Neuronal stem cell (in vitro differentiated cells): Measurements from ENCODE around the gene ZNF280C.

Source experiments
- DNase-seq: peaks from one replicate; pipeline ENCODE4 v3.0.0-alpha.2; 2013; ENCODE audit warnings: low spot score
- H2AFZ ChIP-seq: one replicate; pipeline ENCODE4 v1.6.1; 2013; ENCODE audit warnings: mild to moderate bottlenecking, low read length, inconsistent platforms
- H2AK5ac ChIP-seq: 2 replicates; pipeline ENCODE4 v1.6.1; 2013; ENCODE audit warnings: low read depth, mild to moderate bottlenecking, inconsistent platforms, low read length, moderate library complexity, mixed read lengths
- H2BK120ac ChIP-seq: 2 replicates; pipeline ENCODE4 v1.6.1; 2013; ENCODE audit warnings: low read depth, mild to moderate bottlenecking, inconsistent platforms, low read length, moderate library complexity, mixed read lengths
- H2BK12ac ChIP-seq: one replicate; pipeline ENCODE4 v1.6.1; 2013; ENCODE audit warnings: low read length, inconsistent platforms
- H2BK15ac ChIP-seq: 2 replicates; pipeline ENCODE4 v1.6.1; 2013; ENCODE audit warnings: mild to moderate bottlenecking, low read length, inconsistent platforms, mixed read lengths
- H2BK5ac ChIP-seq: one replicate; pipeline ENCODE4 v1.6.1; 2013; ENCODE audit warnings: inconsistent platforms, mild to moderate bottlenecking, low read length, moderate library complexity
- H3K14ac ChIP-seq: one replicate; pipeline ENCODE4 v1.6.1; 2013; ENCODE audit warnings: low read length, inconsistent platforms
- H3K18ac ChIP-seq: 2 replicates; pipeline ENCODE4 v1.6.1; 2013; ENCODE audit warnings: low read length, inconsistent platforms
- H3K23ac ChIP-seq: 2 replicates; pipeline ENCODE4 v1.6.1; 2013; ENCODE audit warnings: low read depth, mild to moderate bottlenecking, mixed read lengths, low read length, inconsistent platforms; ENCODE audit not compliant: poor library complexity
- H3K27ac ChIP-seq: replicated peaks from 3 replicates; pipeline ENCODE4 v1.5.1; 2013; ENCODE audit warnings: low read length, inconsistent platforms
- H3K27me3 ChIP-seq, 3 experiments: 2 replicates each; pipeline ENCODE4 v1.6.1; 2013; ENCODE audit warnings: low read length in 3 of 3, mild to moderate bottlenecking in 2 of 3, inconsistent platforms in 1 of 3, low read depth in 1 of 3, mixed read lengths in 1 of 3, moderate library complexity in 1 of 3; ENCODE audit not compliant: control insufficient read depth in 3 of 3, insufficient read depth in 3 of 3
- H3K36me3 ChIP-seq, 2 donors: replicated peaks in 1 of 2; 2 replicates each; pipeline ENCODE4 v1.6.1; 2013; ENCODE audit warnings: low read length in 2 of 2; ENCODE audit not compliant: control insufficient read depth in 2 of 2, insufficient read depth in 2 of 2
- H3K4ac ChIP-seq: 2 replicates; pipeline ENCODE4 v1.6.1; 2013; ENCODE audit warnings: inconsistent platforms, mild to moderate bottlenecking, low read length, moderate library complexity
- H3K4me1 ChIP-seq, 2 donors: 1 replicate in 1 of 2; 2 replicates in 1 of 2; pipeline ENCODE4 v1.6.1; 2013; ENCODE audit warnings: low read length in 2 of 2, low read depth in 1 of 2; ENCODE audit not compliant: control insufficient read depth in 2 of 2, insufficient read depth in 1 of 2
- H3K4me2 ChIP-seq: one replicate; pipeline ENCODE4 v1.6.1; 2013; ENCODE audit warnings: mild to moderate bottlenecking, low read length, inconsistent platforms; ENCODE audit not compliant: insufficient read depth, poor library complexity, severe bottlenecking
- H3K4me3 ChIP-seq, 2 donors: 2 replicates each; pipeline ENCODE4 v1.5.1; 2013; ENCODE audit warnings: low read length in 2 of 2, mild to moderate bottlenecking in 2 of 2, inconsistent platforms in 1 of 2, moderate library complexity in 1 of 2
- H3K79me1 ChIP-seq: one replicate; pipeline ENCODE4 v1.6.1; 2013; ENCODE audit warnings: low read depth, mild to moderate bottlenecking, inconsistent platforms, low read length, moderate library complexity
- H3K9ac ChIP-seq: one replicate; pipeline ENCODE4 v1.6.1; 2013; ENCODE audit warnings: mild to moderate bottlenecking, low read depth, low read length, inconsistent platforms; ENCODE audit not compliant: poor library complexity
- H3K9me3 ChIP-seq, 2 donors: replicated peaks in 1 of 2; 2 replicates each; pipeline versions ENCODE3 to v1.6.1; 2013; ENCODE audit warnings: low read length in 2 of 2, mild to moderate bottlenecking in 2 of 2, inconsistent platforms in 1 of 2, low read depth in 1 of 2, mixed read lengths in 1 of 2, moderate library complexity in 1 of 2; ENCODE audit not compliant: control insufficient read depth in 2 of 2, insufficient read depth in 1 of 2
- H4K8ac ChIP-seq: one replicate; pipeline ENCODE4 v1.6.1; 2013; ENCODE audit warnings: low read depth, mild to moderate bottlenecking, inconsistent platforms, low read length, moderate library complexity
- H4K91ac ChIP-seq: one replicate; pipeline ENCODE4 v1.6.1; 2013; ENCODE audit warnings: low read length, low read depth, mild to moderate bottlenecking, inconsistent platforms; ENCODE audit not compliant: poor library complexity
- WGBS, 2 donors: extraction: QIAGEN DNeasy Blood & Tissue Kit; methylation state at CpG; one replicate each; pipeline ENCODE4 v1.1.7; 2013; ENCODE audit warnings: missing lambda C conversion rate in 2 of 2, mixed read lengths in 1 of 2; ENCODE audit not compliant: insufficient read length in 2 of 2, insufficient replicate concordance in 1 of 2; ENCODE audit errors: extremely low coverage in 2 of 2; 5-methylcytosine and 5-hydroxymethylcytosine counted together

ZNF280C gene

DNA sequence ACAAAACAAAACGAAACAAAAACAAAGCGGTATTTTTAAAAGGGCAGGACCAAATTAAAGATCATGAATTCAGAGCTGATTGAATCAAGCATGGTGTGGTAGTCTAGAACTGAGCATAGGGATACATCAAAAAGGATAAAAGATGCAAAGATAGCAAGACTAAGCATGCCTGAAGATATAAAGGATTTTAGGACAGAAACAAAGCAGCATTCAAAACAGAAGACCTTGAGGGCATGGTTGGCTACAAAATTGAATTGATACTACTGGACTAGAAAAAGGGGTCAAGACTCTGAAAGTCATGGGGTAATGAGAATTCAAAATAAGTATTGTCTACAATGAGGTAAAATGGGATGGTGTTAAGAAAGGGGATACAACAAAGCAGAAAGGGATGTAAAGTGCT lies 55.3 kb downstream of the ZNF280C start:
- H2BK15ac ChIP-seq, result no peak overlapping the region
- H2BK120ac ChIP-seq, result no peak overlapping the region
- no peak overlapping the region for H3K27ac ChIP-seq
- no peaks in the 10 kb centered on the region for H3K9me3 ChIP-seq
- no peak overlapping the region for H2BK5ac ChIP-seq
- no CpG with 5 or more reads among the region's 2 CpGs for WGBS, 2 donors
- H3K18ac ChIP-seq, result no peak overlapping the region
- H3K4me3 ChIP-seq, result no peak overlapping the region
- H3K4me2 ChIP-seq, result no peak overlapping the region
- no peak overlapping the region for H4K8ac ChIP-seq
- H3K4me1 ChIP-seq, result no peaks in the 10 kb centered on the region
- H3K14ac ChIP-seq, result no peak overlapping the region
- no peak overlapping the region for H2AK5ac ChIP-seq
- peaks cover 9 to 90% of the 10 kb centered on the region in 2 donors for H3K36me3 ChIP-seq
- no peak overlapping the region for H2AFZ ChIP-seq
- no peaks in the 10 kb centered on the region for H3K27me3 ChIP-seq
- no peak overlapping the region for H3K9ac ChIP-seq
- H3K79me1 ChIP-seq, result peaks cover 2% of the 10 kb centered on the region
- H3K4ac ChIP-seq, result no peak overlapping the region
- no peak overlapping the region for H3K23ac ChIP-seq
- no peak for DNase-seq
- no peak overlapping the region for H2BK12ac ChIP-seq
- H4K91ac ChIP-seq, result no peak overlapping the region

DNA sequence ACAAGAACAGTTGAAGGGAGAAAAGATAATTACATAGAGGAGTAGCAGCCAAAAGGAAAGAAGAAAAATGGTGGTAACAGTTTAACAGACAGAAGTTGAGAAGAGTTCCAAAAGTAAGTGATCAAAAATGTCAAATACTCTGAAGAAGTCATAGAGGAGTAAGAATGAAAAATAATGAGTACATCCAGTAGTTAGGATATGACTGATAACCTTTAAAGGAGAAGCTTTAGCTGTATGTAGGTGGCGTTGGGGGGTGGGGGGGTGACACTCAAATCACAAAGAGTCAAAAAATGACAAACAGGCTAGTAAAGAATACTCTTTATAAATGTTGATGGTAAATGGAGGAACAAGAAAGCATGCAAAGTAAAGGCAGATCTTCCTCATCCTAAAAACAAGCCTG lies 56.3 kb downstream of the ZNF280C start:
- Histone ChIP-seq H2BK12ac (no peak overlapping the region), H2AFZ (no peak overlapping the region), H3K4me2 (no peak overlapping the region), H2BK120ac (no peak overlapping the region), H2BK15ac (no peak overlapping the region), H3K18ac (no peak overlapping the region), H3K79me1 (no peaks in the 10 kb centered on the region), H3K27ac (no peak overlapping the region), H2AK5ac (no peak overlapping the region), H3K36me3 (peaks cover 9 to 84% of the 10 kb centered on the region in 2 donors), H3K9me3 (no peaks in the 10 kb centered on the region), H3K4me1 (no peaks in the 10 kb centered on the region), H2BK5ac (no peak overlapping the region), H3K27me3 (no peaks in the 10 kb centered on the region), H4K8ac (no peak overlapping the region), H4K91ac (no peak overlapping the region), H3K23ac (no peak overlapping the region), H3K14ac (no peak overlapping the region), H3K4ac (no peak overlapping the region), H3K4me3 (no peak overlapping the region), H3K9ac (no peak overlapping the region)
- no peak for DNase-seq
- no CpG with 5 or more reads among the region's 1 CpG for WGBS, 2 donors

DNA sequence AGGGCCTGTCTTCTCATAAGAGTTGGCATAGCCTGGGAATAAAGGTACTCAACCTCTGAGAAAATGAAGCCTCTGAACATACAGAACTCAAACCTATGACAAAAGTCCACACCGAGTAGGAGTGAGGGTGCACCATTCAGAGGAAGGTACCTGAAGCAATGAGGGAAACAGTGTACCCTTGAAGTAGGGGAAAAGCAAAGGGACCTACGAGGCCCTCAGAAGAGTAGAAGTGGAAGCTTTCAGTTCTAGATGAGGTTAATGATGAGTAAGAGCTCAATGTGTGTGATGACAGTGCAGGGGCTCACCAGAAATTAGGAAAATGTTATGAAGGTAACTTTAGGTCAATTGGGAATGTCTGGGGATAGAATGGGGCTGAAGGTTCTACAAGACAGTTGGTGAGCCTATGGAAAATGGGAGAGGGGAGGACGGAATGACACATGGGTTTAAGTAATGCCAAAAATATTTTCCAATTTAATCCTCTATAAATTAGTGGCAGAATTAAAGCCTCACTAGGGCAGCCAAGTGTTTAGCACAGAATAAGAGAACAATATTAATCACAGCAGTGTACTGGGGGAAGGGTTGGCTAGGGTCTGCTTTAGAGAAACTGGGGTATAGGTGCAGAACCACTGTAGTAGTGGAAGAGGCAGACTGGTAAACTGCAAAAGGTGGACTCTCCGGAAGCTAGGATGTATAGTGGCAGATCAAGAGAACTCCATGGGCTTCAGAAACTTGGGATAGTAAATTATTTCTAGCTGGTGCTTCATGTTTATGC lies 57.1 kb downstream of the ZNF280C start:
- Histone ChIP-seq H3K18ac (no peak overlapping the region), H3K27me3 (no peaks in the 10 kb centered on the region), H3K4ac (no peak overlapping the region), H2AK5ac (no peak overlapping the region), H3K4me3 (no peak overlapping the region), H2BK15ac (no peak overlapping the region), H3K27ac (no peak overlapping the region), H4K8ac (no peak overlapping the region), H2BK120ac (no peak overlapping the region), H3K14ac (no peak overlapping the region), H3K79me1 (no peaks in the 10 kb centered on the region), H2AFZ (no peak overlapping the region), H3K4me1 (no peaks in the 10 kb centered on the region), H4K91ac (no peak overlapping the region), H3K9me3 (no peaks in the 10 kb centered on the region), H3K9ac (no peak overlapping the region), H2BK5ac (no peak overlapping the region), H3K36me3 (peaks cover 9 to 84% of the 10 kb centered on the region in 2 donors), H2BK12ac (no peak overlapping the region), H3K4me2 (no peak overlapping the region), H3K23ac (no peak overlapping the region)
- no peak for DNase-seq
- WGBS, 2 donors, result no CpG with 5 or more reads among the region's 4 CpGs

DNA sequence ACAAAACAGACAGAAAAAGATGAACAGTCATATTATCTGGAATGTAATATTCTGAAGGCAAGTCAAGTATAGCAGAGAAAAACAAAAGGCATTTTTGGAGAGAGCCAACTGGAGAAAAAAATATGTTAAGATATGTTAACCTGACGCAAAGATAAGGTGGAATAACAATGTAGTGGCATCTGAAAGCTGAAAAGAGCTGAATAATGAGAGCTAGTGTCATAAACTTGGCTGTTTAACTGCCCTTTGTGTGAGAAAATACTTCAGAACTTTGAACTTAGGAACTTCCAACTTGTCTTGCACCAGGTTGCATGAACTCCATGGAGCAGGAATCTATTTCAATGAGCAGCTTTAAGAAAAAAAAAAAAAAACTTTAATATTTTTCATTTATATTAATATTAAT lies 64.1 kb downstream of the ZNF280C start:
- no CpG with 5 or more reads among the region's 1 CpG for WGBS, 2 donors
- Histone ChIP-seq H4K91ac (no peak overlapping the region), H3K27ac (no peak overlapping the region), H2AFZ (no peak overlapping the region), H3K4me2 (no peak overlapping the region), H2BK15ac (no peak overlapping the region), H3K27me3 (no peaks in the 10 kb centered on the region), H2BK12ac (no peak overlapping the region), H3K23ac (no peak overlapping the region), H4K8ac (no peak overlapping the region), H3K9ac (no peak overlapping the region), H3K14ac (no peak overlapping the region), H2BK5ac (no peak overlapping the region), H3K36me3 (peaks cover 0 to 60% of the 10 kb centered on the region in 2 donors), H2AK5ac (no peak overlapping the region), H3K4me1 (no peaks in the 10 kb centered on the region), H3K4me3 (no peak overlapping the region), H3K18ac (no peak overlapping the region), H3K79me1 (no peaks in the 10 kb centered on the region), H2BK120ac (no peak overlapping the region), H3K4ac (no peak overlapping the region), H3K9me3 (no peaks in the 10 kb centered on the region)
- no peak for DNase-seq
